GM21360 (cell line): ENCODE results near the gene FBXO10.
"Not testable (repeated sequence)": the region's sequence is repeated elsewhere in the genome, so short reads cannot be mapped to it uniquely, and the experiment has no call there.

Experiments
- ATAC-seq: cut with Tn5 transposase; IDR thresholded peaks from one replicate; pipeline ENCODE4 v1.9.1; 2021; ENCODE audit warnings: mild to moderate bottlenecking, moderate library complexity; ENCODE audit not compliant: unreplicated experiment

FBXO10 gene

DNA sequence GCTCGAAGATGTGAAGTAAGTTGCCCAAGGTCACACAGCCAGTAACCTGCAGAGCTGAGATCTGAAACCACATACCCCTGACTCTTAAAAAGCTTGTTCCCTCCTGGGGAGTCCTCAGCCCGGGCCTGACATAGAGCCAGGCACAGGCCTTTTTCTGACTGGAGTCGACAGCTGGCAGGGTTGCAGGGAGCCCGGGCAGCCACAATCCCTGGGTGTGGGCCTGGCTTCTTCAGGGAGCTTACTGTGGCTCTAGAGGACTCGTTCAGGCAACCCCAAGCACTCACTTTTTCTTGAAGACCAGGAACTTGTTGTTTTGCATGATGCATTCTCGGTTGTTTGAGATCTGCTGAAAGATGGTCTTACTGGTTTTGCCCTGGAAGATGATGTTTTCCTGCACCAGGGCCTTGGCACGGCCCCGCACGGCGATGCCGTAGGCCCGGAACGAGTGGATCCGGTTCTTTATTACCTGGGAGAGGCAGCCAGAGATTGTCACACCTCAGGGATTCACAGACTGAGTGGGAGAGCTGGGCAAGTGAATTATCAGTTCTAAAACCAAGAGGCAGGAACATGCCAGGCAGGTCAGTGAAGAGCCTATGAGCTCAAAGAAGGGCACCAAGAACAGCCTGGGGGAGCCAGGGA, 60.4 kb downstream of the FBXO10 start:
- ATAC-seq = no peak

DNA sequence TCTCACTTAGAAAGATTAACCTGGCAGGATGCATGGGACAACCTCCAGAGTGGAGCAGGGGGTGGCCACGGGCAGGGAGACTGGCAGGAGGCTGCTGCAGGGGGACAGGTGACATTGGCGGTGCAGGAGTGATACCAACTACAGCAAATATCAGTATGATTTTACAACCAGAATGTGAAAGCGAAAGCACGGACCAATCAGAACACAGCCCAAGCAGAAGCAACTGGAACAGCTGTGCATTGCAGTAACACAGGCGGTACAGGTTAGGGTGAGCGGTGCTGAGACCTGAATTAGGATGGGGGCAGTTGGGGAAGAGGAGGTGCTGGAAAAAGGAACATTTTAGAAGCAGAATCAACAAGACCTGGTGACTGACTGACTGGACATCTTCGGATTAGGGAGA, 61.2 kb downstream of the FBXO10 start:
- ATAC-seq = no peak

DNA sequence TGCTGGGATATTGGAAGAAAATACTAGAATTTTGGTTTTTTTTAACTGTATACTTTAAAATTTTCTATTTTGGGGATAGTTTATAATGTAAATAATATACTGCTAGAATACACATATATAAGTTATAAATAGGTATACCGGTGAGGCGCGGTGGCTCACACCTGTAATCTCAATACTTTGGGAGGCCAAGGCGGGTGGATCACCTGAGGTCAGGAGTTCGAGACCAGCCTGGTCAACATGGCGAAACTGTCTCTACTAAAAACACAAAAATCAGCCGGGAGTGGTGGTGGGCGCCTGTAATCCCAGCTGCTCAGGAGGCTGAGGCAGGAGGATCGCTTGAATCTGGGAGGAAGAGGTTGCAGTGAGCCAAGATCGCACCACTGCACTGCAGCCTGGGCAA, 61.8 kb downstream of the FBXO10 start:
- ATAC-seq = not testable (repeated sequence)

DNA sequence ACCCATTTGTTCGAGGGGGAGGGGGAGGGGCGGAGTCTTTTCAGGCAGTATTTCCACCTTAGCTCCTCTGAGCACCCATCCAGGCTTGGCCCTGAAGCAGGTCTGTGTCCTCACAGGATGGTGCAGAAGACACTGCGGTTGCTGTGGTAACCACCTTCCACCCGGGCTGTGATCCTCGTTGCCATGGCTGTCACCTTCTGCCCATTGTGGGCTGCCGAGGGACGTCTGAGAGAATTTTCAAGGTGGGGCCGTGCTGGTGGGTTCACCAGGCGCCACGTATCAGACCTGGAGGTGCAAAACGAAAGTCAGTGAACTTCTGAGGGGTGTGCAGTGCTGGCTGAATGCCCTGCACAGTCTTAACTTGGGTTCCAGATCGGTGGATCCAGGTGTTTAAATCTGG, 63.7 kb downstream of the FBXO10 start:
- no peak for ATAC-seq

DNA sequence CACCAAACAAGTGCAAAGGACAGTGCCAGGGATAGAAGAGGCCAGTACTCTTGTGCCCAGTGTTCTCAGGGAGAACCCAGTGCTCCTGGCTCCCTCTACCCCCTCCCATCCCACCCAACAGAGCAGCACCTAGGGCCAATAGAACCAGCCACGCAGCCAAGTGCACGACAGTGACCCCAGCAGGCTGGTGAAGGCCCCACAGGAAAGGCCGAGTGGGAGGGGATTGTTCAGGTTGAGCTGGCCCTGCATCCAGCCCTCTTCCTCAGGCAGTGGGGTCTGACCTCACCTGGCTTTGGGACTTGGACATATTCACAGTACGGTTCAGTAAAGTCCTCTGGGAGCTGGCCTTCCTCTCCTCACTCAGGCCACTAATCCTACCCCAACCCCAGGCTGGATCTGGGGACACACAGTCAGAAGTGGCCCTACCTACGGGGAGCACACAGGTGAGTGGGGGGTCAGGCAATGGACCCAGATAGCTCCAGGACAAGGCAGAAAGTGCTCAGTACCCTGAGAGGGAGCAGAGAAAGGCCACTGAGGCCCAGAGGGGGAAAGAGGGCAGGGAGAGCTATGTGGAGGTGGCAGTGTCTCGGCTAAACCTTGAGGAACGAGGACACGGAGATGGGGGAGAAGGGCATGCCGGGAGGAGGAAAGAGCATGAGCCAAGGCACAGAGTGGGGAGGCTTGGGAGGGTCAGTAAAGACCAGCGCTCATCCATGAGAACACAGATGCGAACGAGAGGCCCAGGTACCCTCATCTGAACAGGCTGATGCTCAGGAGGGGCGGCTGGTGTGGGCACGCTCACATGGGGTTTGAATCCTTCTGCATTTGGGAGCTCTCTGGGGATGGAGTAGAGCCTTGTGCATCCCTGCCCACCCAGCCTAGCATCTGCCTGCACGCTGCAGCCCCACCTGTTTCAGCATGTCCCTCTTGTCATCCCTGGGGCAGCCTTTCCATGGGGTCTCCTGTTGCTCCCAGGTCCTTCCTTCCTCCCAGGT, 64.9 kb downstream of the FBXO10 start:
- ATAC-seq = no peak

DNA sequence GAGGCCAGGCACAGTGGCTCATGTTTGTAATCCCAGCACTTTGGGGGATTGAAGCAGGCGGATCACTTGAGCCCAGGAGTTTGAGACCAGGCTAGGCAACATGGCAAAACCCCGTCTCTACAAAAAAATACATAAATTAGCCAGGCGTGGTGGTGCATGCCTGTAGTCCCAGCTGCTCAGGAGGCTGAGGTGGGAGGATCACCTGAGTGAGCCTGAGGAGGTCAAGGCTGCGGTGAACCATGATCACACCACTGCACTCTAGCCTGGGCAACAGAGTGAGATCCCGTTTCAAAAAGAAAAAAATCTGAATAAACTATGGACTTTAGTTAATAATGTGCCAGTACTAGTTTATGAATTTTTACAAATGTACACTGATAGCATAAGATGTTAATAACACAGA, 66.1 kb downstream of the FBXO10 start:
- ATAC-seq = not testable (repeated sequence)

DNA sequence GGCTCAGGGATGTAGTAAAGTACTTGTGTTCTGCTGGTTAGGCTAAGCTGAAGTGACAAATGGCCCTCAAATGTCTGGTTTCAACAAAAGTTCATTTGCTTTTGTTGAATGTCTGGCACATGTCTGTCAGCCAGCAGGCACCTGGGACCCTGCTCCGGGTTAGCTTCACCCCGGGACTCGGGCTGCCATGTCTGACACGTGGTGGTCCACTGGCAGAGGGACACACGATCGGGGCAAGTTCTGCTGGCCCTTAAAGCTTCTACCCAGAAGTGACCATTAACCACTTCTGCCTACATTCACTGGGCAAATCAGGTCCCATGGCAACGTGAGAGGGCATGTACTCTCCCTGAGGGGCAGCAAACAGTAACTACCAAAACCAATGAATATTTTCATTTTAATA, 66.6 kb downstream of the FBXO10 start:
- ATAC-seq = no peak

DNA sequence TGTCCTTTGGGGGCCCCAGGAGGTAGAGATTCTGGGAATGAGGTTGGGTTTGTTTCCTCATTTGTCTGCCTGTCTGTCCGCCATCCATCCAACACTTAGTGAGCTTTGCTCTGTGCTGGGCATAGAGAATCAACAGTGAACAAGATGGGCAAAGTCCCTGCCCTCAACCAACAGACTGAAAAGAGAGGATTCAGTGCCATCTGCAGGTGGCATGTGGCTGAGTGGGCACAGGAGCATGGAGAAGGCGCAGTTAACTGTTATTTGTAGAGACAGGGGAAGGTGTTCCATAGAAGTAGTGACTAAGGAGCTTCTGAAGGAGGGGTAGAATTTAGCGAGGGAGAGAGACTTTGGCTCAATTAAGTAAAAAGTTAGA, 67.4 kb downstream of the FBXO10 start:
- ATAC-seq = no peak

DNA sequence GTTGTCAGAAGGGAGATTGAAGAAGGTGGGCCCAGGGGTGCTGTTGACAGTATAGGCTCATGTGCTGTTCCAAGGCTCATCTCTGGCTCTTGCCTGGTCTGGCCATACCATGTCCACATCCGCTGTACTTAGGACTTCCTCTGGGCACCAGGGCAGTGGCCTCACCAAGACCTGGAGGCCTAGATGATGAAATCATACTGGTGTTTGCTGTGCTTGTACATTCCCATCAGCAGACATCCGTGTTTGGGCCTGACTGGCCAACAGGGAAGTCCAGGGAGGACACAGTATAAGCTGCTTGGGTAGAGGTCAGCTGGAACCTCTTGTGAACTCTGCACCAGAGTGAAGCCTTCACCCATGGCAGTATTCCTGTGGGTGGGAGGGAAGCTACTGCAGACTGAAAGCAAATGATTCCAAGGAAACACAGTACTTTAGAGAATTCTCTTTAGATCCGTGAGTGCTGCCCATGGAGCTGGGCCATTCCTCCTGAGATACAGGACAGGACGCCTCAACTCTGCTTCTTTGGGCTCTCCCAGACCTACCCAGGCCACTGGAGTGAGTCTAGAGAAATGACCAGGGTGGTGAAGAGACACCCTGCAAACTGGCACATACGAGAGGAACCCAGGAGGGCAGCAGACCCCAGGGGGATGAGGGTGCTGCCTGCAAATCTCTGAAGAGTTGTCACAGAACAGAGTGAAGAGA, 67.9 kb downstream of the FBXO10 start:
- ATAC-seq = no peak

DNA sequence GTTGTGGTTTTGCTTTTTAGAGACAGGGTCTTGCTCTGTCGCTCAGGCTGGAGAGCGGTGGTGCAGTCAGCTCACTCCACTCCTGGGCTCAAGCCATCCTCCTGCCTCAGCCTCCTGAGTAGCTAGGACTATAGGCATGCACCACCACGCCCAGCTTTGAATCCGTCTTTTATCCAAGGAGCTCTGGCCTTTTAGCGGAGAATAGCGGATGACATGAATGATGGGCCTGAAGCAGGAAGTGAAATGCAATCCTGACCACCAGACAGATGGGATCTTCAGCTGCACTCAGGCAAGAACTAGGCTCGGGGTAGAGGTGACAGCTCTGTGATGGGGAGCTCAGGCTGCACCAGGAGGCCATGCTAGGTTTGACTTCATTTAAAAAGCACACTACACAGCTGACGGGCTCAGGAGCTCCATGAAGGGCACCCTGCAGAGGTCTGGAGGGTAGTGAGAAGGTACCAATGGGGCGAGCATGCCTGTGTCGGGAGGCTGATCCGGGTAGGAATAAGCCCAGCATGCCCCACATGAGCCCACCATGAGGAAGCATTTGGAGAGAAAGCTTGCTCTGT, 68.5 kb downstream of the FBXO10 start:
- ATAC-seq = no peak

DNA sequence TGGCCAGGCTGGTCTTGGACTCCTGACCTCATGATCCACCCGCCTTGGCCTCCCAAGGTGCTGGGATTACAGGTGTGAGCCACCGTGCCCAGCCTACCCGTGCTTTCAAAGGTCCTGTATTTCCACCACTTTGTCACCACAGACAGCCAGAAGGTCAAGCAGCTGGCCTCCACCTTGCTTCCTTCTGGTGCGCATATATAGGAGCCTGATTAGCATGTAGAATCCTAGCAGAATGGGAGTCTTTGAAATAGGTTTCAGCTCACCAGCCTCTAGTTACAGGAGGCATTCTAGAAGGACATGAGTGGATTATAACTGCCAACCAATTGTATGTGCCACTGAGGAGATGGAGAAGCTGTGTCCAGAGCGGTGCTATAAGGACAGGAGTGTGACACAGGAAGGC, 71.6 kb downstream of the FBXO10 start:
- no peak for ATAC-seq

DNA sequence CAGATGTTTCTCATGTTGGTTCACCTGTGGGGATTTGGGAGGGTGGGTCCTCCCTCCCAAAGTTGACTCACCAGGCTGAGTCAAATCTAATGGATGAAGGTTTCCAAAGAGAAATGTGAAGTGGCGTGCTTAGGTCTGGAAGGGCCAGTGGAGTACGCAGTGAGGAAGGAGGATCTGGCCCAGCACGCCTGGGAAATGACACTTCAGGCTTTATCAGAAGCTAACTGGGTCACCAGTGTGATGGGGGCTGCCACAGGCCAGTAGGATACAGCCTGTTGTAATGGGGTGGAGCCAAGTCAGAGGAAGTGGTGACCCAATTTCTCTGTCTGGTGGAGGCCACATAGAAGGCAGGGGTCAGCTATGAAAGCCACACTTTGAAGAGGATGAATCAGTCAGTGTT, 72.4 kb downstream of the FBXO10 start:
- ATAC-seq = no peak

DNA sequence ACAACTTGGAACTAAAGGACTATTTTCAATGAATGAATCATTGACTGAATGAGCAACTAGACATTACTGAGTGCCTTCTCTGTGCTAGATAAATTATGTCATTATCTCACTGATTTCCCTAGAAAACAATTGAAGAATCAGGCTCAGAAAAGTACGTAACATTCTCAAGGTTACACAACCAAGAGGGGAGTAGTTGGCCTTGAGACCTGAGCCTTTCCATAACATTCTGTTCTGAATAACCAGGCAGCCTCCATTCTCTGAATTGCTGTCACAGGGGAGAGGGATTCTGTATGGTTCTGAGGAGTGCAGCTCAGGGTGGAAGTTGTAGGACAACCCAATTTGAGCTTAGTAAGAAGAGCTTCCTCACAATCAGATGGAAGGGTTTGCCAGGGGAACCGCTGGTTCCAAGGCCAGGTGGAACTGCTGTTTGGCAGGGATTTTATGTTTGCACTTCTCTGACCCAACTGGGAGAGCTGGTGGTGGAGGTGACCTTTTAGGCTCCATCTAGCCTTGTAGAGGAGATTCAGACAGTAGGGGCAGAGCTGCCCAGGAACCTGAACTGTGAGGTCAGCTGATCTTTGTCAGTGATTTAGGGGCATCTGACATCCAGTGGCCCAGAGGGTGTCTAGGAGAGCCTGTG, 74.1 kb downstream of the FBXO10 start:
- ATAC-seq = no peak

DNA sequence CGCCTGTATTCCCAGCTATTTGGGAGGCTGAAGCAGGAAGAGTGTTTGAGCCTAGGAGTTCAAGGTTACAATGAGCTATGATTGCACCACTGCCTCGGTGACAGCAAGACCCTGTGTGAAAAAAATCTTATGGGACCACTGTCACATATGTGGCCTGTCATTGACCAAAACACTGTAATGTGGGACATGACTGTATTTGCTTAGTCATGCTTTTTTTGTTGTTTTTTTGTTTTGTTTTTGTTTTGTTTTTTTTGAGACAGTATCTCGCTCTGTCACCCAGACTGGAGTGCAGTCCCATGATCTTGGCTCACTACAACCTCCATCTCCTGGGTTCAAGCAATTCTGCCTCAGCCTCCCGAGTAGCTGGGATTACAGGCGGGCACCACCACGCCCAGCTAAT, 76.9 kb downstream of the FBXO10 start:
- no peak for ATAC-seq

DNA sequence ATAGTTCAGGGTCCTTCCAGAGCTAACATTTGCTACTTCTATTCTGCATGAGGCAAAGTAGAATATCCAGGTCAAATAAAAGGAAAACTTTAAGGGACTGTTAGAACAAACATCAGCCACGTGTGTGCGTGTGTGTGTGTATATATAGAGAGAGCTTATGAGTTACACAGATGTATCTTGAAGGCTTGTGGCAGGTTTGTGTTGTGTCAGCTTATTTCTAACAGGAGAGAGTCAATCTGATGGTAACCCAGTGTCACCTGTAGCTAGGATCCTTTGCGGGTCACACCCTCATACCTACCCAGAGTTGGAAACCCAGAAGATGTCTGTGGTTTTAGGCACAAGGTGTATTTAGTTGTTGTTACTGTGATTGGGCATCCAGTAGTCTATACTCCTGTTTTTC, 77.7 kb downstream of the FBXO10 start:
- no peak for ATAC-seq

DNA sequence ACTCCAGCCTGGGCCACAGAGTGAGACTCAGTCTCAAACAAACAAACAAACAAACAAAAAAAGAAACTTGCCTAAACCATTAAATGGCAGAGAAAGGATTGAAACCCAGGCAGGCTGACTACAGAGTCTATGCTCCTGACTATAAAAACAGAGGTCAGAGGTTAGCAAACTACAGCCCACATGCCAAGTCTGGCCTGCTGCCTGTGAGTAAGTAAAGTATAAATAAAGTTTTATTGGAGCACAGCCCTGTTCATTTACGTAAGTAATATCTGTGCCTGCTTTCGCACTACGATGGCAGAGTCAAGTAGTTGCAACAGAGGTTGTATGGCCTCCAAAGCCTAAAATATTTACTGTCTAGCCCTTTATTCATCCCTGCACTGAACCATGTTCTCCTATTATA, 78.9 kb downstream of the FBXO10 start:
- no peak for ATAC-seq

DNA sequence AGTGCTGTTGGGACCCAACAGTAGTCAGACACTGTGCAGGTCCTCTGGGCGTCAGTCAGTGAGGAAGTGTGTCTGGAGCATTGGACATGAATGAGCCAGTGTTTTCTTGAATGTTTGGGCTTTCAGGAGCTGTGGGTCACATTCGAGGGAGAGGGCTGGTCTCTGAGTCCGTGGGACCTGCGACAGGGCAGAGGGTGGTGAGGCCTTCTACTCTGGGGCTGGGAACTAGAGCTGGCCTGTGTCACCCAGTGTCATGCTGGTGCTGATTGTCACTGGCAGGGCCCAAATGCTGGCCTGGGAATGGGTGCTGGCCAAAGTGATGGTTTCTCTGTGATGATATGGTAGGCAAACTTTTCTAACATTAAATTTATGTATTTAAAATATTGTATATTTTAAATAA, 80.2 kb downstream of the FBXO10 start:
- ATAC-seq = no peak

DNA sequence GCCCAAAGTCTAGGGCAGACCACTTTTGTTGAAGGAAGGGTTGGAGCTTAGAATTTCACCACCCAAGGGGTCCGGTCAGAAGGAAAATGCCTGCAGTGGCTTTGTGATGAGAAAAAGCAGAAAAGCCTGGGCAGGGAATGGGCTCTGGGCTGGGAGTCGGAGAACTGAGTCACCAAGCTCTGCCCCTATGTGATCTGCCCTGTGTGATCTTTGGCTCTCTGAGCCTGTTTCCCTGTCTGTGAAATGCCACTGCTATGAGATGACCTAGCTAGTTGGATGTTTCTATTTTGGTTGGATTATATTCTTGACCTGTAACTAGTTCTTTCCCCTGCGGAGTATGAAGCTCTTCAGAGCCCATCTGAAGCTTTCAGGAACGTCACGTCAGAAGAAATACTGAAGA, 80.6 kb downstream of the FBXO10 start:
- no peak for ATAC-seq

DNA sequence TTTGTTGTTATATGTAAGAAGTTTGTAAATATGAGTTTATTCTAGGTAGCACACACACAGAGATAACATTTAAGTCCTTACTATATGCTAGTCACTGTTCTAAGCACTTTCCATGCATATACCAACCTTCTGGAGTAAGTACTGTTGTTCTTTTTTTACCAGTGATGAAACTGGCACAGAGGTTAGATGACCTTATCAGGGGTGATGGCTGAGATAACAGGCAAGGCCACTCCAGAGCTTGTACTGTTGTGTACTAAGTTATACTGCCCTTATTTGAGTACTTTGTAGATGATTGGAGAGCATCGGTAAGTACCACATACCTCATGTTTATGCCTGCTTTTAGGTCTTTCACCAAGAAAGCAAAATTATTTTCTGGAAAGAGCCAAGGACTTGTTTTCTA, 84.2 kb downstream of the FBXO10 start:
- ATAC-seq = no peak

DNA sequence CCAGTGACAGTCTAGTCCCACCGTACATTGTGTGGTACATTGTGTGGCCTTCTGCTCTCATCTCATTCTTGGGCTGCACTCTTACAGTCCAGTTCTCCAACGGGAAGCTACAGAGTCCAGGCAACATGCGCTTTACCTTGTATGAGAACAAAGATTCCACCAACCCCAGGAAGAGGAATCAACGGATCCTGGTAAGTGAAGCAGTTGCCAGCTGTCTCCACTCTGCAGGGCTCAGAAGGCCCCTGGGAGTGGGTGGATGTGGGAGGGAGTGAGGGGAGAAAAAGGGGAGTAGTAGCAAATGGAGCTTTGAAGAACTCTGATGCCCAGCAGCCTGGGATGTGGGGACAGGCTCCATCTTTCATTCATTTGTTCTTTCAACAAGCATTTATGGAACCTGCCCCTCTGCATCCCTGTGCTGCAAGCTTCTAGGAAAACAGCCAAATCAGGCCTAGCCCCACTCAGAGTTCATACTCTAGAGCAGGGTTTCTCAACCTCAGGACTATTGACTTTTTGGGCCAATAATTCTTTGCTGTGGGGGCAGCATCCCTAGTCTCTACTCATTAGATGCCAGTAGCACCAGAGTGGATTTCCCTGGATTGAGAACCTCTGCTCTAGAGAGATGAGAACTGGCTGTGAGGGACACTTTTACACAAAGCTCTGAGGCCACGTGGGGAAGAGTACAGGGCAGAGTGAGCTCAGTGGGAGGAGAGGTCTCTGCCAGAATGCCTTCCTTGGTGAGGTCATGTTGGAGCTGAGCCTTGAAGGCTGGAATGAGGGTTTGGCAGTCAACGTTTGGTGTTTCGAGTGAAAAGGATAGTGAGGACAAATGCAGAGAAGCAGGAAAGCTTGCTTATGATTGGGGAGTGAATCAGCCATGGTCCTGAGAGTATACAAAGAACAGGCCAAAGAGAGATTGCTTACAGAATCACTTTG, 89.3 kb downstream of the FBXO10 start:
- ATAC-seq = no peak
